ENCODE measurements around the gene FGGY.
"Not testable (repeated sequence)": the region's sequence is repeated elsewhere in the genome, so short reads cannot be mapped to it uniquely, and the experiment has no call there.

Gene FGGY

GRCh38 chr1:59605761-59606160, 308.9 kb downstream of the FGGY start:
- Histone ChIP-seq H3K27me3 (ENCODE audit: insufficient read depth, low read depth, severe bottlenecking) (no peaks in the 10 kb centered on the region), H3K9me3 (ENCODE audit: severe bottlenecking) (peaks cover 8% of the 10 kb centered on the region), H3K4me3 (ENCODE audit: low read depth, low read length) (no peak overlapping the region), H3K36me3 (peaks cover 8% of the 10 kb centered on the region), H3K27ac (no peak overlapping the region)
- no peak for DNase-seq
- TF ChIP-seq, protein P1, sequence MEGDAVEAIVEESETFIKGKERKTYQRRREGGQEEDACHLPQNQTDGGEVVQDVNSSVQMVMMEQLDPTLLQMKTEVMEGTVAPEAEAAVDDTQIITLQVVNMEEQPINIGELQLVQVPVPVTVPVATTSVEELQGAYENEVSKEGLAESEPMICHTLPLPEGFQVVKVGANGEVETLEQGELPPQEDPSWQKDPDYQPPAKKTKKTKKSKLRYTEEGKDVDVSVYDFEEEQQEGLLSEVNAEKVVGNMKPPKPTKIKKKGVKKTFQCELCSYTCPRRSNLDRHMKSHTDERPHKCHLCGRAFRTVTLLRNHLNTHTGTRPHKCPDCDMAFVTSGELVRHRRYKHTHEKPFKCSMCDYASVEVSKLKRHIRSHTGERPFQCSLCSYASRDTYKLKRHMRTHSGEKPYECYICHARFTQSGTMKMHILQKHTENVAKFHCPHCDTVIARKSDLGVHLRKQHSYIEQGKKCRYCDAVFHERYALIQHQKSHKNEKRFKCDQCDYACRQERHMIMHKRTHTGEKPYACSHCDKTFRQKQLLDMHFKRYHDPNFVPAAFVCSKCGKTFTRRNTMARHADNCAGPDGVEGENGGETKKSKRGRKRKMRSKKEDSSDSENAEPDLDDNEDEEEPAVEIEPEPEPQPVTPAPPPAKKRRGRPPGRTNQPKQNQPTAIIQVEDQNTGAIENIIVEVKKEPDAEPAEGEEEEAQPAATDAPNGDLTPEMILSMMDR (IDR thresholded peaks at IDR 0.05; ENCODE audit: low read depth, low read length), result no peak

DNA sequence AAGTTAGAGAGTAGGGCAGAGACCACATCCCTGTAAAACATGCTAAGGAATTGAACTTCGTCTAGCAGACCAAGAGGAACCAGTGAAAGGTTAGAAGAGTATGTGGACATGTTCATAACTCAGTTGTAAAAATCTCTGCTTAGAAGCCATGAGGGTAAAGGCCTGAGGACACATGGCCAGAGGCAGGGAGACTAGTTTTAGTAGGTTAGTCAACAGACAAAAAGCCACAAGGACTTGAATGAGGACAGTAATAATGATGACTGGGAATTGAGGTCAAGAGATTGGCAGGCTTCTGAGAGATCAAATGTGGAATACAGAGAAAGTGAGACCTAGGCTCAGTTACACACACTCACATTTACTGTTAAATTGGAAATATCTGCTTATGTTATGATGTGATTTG, 312.4 kb downstream of the FGGY start:
- DNase-seq, result no peak
- H3K36me3 ChIP-seq, result peaks cover 8% of the 10 kb centered on the region

GRCh38 chr1:59610499-59610898, 313.6 kb downstream of the FGGY start:
- H3K4me3 ChIP-seq (ENCODE audit: low read depth, low read length); DNase-seq; H3K36me3 ChIP-seq; H3K27me3 ChIP-seq (ENCODE audit: insufficient read depth, low read depth, severe bottlenecking); H3K27ac ChIP-seq: not testable (repeated sequence)
- H3K9me3 ChIP-seq (ENCODE audit: severe bottlenecking), result peaks cover 10% of the 10 kb centered on the region

More for the DNA sequence above, 312.4 kb downstream of the FGGY start:
- Histone ChIP-seq H3K9me3 (ENCODE audit: severe bottlenecking) (peaks cover 10% of the 10 kb centered on the region), H3K4me3 (ENCODE audit: low read depth, low read length) (no peak overlapping the region), H3K27me3 (ENCODE audit: insufficient read depth, low read depth, severe bottlenecking) (no peaks in the 10 kb centered on the region), H3K27ac (no peak overlapping the region)
- TF ChIP-seq, protein P1 (IDR thresholded peaks at IDR 0.05; ENCODE audit: low read depth, low read length), result no peak

GRCh38 chr1:59617434-59617833, 320.5 kb downstream of the FGGY start:
- H3K27me3 ChIP-seq (ENCODE audit: insufficient read depth, low read depth, severe bottlenecking), result no peaks in the 10 kb centered on the region
- H3K36me3 ChIP-seq, result no peaks in the 10 kb centered on the region
- H3K4me3 ChIP-seq (ENCODE audit: low read depth, low read length), result no peak overlapping the region
- no peak for DNase-seq
- no peak overlapping the region for H3K27ac ChIP-seq
- H3K9me3 ChIP-seq (ENCODE audit: severe bottlenecking), result no peaks in the 10 kb centered on the region
- TF ChIP-seq, protein P1 (IDR thresholded peaks at IDR 0.05; ENCODE audit: low read depth, low read length), result no peak

GRCh38 chr1:59619557-59619956, 322.7 kb downstream of the FGGY start:
- DNase-seq, result no peak
- TF ChIP-seq, protein P1 (IDR thresholded peaks at IDR 0.05; ENCODE audit: low read depth, low read length), result no peak
- H3K27ac ChIP-seq, result no peak overlapping the region

DNA sequence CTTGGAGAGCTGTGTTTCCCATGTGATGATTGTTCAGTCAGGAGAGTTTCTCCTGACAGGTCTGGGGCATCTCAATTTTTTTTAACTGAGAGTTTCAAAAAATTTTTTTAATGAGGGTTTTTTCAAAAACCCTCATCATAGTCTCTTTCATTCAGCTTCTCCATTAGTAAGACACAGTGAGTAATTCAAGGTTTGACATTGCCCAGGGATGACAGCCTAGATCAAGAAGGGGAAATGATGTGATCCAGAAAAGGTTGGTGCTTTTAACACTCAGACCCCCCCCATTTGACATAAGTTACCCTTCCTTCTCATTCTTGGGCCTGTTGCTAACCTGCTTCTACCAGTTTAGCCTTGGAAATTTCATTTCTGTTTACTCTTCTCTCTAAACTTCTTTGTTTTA, 328.5 kb downstream of the FGGY start:
- DNase-seq, result no peak
- Histone ChIP-seq H3K4me3 (ENCODE audit: low read depth, low read length) (no peak overlapping the region), H3K36me3 (no peaks in the 10 kb centered on the region; the same call in 1 of the 2 replicates), H3K9me3 (ENCODE audit: severe bottlenecking) (no peaks in the 10 kb centered on the region), H3K27ac (no peak overlapping the region), H3K27me3 (ENCODE audit: insufficient read depth, low read depth, severe bottlenecking) (no peaks in the 10 kb centered on the region)
- TF ChIP-seq, protein P1 (IDR thresholded peaks at IDR 0.05; ENCODE audit: low read depth, low read length), result no peak

More at GRCh38 chr1:59619557-59619956, 322.7 kb downstream of the FGGY start:
- no peak overlapping the region for H3K4me3 ChIP-seq (ENCODE audit: low read depth, low read length)
- H3K27me3 ChIP-seq (ENCODE audit: insufficient read depth, low read depth, severe bottlenecking), result no peaks in the 10 kb centered on the region
- no peaks in the 10 kb centered on the region for H3K36me3 ChIP-seq
- no peaks in the 10 kb centered on the region for H3K9me3 ChIP-seq (ENCODE audit: severe bottlenecking)
